ENCODE measurements around the gene FAM83E. TPM values are rescaled to one million over a fixed set of nuclear protein-coding genes. Genes with fewer than 3 reads are reported as not detected.

The FAM83E gene
- total and polyA plus RNA-seq, 2 of the 8 experiments (the other 6 are each of a cell fraction or from before 2014, with no cell fraction given): 1.8 to 5.3 TPM

DNA sequence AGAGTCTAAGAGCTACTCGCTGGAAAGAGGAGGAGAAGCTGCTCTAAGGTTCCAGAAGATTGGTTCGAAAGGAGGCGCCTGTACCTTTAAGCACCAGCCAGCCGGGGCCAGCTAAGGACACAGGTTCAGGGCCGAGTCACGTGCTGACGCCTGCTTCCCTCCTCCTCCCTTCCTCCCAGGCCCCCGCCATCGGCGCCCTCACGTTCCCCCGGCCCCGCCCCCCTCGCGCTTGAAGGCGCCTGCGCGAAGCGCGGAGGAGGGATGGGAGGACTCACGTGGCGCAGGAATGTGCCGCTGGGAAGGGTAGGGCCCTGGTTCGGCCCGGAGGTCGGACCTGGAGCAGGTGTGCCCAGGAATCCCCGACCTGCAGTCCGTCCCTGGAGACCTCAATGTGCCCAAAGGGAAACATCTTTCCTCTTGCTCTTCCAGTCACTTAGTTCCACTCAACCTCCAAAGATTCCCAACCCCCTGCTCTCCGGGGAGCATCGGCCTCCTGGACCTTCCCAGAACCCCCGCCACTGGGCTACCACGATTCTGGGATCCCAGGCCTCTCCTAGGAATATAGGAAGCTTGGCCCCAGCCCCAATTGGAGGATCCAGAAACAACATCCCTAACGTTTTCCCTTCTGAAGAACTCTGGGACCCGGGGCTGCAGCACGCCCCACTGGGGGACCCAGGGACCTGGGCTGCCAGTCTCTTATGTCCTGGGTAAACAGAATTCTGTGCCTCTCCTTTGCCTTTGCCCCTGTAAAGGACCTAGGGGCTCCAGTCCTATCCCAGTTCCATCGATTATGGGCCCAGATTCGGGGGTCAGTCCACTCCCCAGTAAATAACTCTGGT is 19.8 kb upstream of the FAM83E start (continued):
- TF ChIP-seq, protein P1, sequence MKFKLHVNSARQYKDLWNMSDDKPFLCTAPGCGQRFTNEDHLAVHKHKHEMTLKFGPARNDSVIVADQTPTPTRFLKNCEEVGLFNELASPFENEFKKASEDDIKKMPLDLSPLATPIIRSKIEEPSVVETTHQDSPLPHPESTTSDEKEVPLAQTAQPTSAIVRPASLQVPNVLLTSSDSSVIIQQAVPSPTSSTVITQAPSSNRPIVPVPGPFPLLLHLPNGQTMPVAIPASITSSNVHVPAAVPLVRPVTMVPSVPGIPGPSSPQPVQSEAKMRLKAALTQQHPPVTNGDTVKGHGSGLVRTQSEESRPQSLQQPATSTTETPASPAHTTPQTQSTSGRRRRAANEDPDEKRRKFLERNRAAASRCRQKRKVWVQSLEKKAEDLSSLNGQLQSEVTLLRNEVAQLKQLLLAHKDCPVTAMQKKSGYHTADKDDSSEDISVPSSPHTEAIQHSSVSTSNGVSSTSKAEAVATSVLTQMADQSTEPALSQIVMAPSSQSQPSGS (IDR thresholded peaks at IDR 0.05; ENCODE audit: low read length): peak; percentile 26; the same call in 1 of the 2 replicates
- peak; percentile 72 for TF ChIP-seq E2F6 (IDR thresholded peaks at IDR 0.05)
- TF ChIP-seq TBP (IDR thresholded peaks at IDR 0.05; ENCODE audit: low read depth, low read length): no peak
- TF ChIP-seq, protein P2, sequence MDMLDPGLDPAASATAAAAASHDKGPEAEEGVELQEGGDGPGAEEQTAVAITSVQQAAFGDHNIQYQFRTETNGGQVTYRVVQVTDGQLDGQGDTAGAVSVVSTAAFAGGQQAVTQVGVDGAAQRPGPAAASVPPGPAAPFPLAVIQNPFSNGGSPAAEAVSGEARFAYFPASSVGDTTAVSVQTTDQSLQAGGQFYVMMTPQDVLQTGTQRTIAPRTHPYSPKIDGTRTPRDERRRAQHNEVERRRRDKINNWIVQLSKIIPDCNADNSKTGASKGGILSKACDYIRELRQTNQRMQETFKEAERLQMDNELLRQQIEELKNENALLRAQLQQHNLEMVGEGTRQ (IDR thresholded peaks at IDR 0.05; ENCODE audit: low read length): peak; percentile 92
- TF ChIP-seq RXRA (IDR thresholded peaks at IDR 0.05; ENCODE audit: insufficient read depth, low read depth, low read length): 0 out of 2 replicates have a peak, but pooled peaks have one; percentile 11
- TF ChIP-seq GABPA (IDR thresholded peaks at IDR 0.05; ENCODE audit: borderline replicate concordance, insufficient read depth, low read length): no peak
- TF ChIP-seq KDM5A (IDR thresholded peaks at IDR 0.05; ENCODE audit: low read length): no peak
